Erythroblast (primary cell): Measurements from ENCODE around the gene RPL3.

ENCODE experiments used
- DNase-seq, 2 experiments: peaks; one replicate each; lab custom pipeline; 2025; lab: John Stamatoyannopoulos, UW
- GATA1 ChIP-seq: IDR thresholded peaks from 2 replicates; pipeline ENCODE4 v1.6.1; 2011; ENCODE audit warnings: low read depth, mild to moderate bottlenecking, control low read depth, low read length, moderate library complexity
- POLR2A ChIP-seq: IDR thresholded peaks from 2 replicates; pipeline ENCODE4 v1.6.1; 2011; ENCODE audit warnings: mild to moderate bottlenecking, low read length

The RPL3 gene

GRCh38 chr22:39317084-39317774, 2.2 kb downstream of the RPL3 start:
- peak; percentile 59 to 60 for DNase-seq
- TF ChIP-seq POLR2A, result peak; percentile 6
- no peak for TF ChIP-seq GATA1

- TF ChIP-seq GATA1 (no peak), POLR2A (no peak)
- peak; percentile 90 to 93 for DNase-seq
These were observed 2.9 kb downstream of the RPL3 start for GRCh38 chr22:39316440-39317083.

GRCh38 chr22:39315389-39315788, 4.0 kb downstream of the RPL3 start:
- TF ChIP-seq POLR2A (no peak), GATA1 (no peak)
- DNase-seq, result no peak

- peak; percentile 19 to 32 for DNase-seq
- TF ChIP-seq GATA1 (no peak), POLR2A (no peak)
These were observed 5.0 kb downstream of the RPL3 start for GRCh38 chr22:39314251-39314971.

GRCh38 chr22:39313258-39314001, 6.0 kb downstream of the RPL3 start:
- TF ChIP-seq POLR2A (no peak), GATA1 (no peak)
- no peak for DNase-seq

GRCh38 chr22:39312410-39312809, 7.0 kb downstream of the RPL3 start:
- no peak for DNase-seq
- TF ChIP-seq GATA1, result no peak

- TF ChIP-seq POLR2A, result peak; percentile 56
- TF ChIP-seq GATA1, result no peak
- no peak for DNase-seq
These were observed 7.6 kb downstream of the RPL3 start for GRCh38 chr22:39311592-39312400.

GRCh38 chr22:39309881-39310714, 9.3 kb downstream of the RPL3 start:
- TF ChIP-seq GATA1 (no peak), POLR2A (no peak)

GRCh38 chr22:39309364-39309861, 10.0 kb downstream of the RPL3 start:
- TF ChIP-seq POLR2A (no peak), GATA1 (no peak)
- peak in 1 of 2 experiments; percentile 44 for DNase-seq

More at GRCh38 chr22:39309881-39310714, 9.3 kb downstream of the RPL3 start:
- DNase-seq, result peak in 1 of 2 experiments; percentile 26

- peak; percentile 55 to 82 for DNase-seq
- TF ChIP-seq GATA1 (no peak), POLR2A (no peak)
These were observed 10.6 kb downstream of the RPL3 start for GRCh38 chr22:39308614-39309363.
